Measurements from ENCODE around the gene KRT38. TPM values are rescaled to one million over a fixed set of nuclear protein-coding genes. Genes with fewer than 3 reads are reported as not detected.

The KRT38 gene
- polyA plus RNA-seq, 1 of the 3 experiments (the other 2 are of a cell fraction) = not detected

- TF ChIP-seq, protein P1, sequence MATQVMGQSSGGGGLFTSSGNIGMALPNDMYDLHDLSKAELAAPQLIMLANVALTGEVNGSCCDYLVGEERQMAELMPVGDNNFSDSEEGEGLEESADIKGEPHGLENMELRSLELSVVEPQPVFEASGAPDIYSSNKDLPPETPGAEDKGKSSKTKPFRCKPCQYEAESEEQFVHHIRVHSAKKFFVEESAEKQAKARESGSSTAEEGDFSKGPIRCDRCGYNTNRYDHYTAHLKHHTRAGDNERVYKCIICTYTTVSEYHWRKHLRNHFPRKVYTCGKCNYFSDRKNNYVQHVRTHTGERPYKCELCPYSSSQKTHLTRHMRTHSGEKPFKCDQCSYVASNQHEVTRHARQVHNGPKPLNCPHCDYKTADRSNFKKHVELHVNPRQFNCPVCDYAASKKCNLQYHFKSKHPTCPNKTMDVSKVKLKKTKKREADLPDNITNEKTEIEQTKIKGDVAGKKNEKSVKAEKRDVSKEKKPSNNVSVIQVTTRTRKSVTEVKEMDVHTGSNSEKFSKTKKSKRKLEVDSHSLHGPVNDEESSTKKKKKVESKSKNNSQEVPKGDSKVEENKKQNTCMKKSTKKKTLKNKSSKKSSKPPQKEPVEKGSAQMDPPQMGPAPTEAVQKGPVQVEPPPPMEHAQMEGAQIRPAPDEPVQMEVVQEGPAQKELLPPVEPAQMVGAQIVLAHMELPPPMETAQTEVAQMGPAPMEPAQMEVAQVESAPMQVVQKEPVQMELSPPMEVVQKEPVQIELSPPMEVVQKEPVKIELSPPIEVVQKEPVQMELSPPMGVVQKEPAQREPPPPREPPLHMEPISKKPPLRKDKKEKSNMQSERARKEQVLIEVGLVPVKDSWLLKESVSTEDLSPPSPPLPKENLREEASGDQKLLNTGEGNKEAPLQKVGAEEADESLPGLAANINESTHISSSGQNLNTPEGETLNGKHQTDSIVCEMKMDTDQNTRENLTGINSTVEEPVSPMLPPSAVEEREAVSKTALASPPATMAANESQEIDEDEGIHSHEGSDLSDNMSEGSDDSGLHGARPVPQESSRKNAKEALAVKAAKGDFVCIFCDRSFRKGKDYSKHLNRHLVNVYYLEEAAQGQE (IDR thresholded peaks at IDR 0.05; ENCODE audit: low read depth, low read length) = no peak
- no peak for TF ChIP-seq FOXJ3 (CRISPR knock-in tag; IDR thresholded peaks at IDR 0.05)
Measured at GRCh38 chr17:41474863-41475262, 34.1 kb upstream of the KRT38 start (continued).

DNA sequence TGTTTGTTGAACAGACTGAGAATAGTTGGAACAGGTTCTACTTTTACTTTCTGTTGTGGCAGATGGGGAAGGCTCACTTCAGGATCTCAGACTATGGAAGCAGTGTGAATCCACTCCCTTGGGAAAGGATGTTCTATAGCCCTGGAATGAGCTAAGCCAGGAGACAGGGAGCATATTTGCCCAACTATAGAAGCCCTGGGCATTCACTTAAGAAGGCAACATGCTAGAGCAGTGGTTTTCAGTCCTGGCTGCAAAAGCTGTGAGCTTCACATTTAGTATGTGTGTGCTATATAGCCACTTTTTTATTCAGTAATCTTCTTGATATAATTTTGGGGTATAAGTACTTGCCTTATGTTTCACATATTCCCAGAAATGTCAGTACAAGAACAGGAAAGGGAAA, 27.6 kb upstream of the KRT38 start:
- no peak overlapping the region for H3K4me2 ChIP-seq

DNA sequence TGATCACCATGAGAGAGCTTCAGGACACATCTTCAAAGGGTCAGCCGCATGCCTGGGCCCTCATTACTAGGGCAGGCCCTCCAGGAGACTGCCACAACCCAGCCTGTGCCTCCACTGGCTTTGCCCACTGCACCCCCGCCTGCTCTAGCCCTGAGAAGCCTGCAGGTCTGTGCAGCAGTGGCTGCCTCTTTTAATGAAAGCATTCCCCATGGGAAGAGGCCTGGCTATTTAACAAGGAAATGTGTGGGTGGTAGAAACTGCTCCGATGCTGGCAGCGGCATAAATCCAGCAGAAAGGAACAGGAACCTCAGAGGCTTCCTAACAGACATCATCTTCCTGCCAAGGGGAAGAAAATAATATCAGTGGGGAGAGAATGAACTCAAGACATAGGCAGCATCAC, 26.8 kb upstream of the KRT38 start:
- TF ChIP-seq FOXJ3 (CRISPR knock-in tag; IDR thresholded peaks at IDR 0.05) (no peak), ELF1 (IDR thresholded peaks at IDR 0.05) (no peak), TAF1 (IDR thresholded peaks at IDR 0.05; ENCODE audit: borderline replicate concordance, low read depth, low read length) (no peak), TEAD4 (IDR thresholded peaks at IDR 0.05; ENCODE audit: borderline replicate concordance, insufficient read depth) (no peak), FOXM1 (IDR thresholded peaks at IDR 0.05; ENCODE audit: low read depth) (no peak), NFIC (IDR thresholded peaks at IDR 0.05; ENCODE audit: borderline replicate concordance) (no peak), RAD21 (IDR thresholded peaks at IDR 0.05; ENCODE audit: low read length) (no peak), CHD2 (IDR thresholded peaks at IDR 0.05; ENCODE audit: low read length, partially characterized antibody) (no peak), JUND (IDR thresholded peaks at IDR 0.05) (no peak), FOSL2 (IDR thresholded peaks at IDR 0.05; ENCODE audit: borderline replicate concordance, low read depth) (no peak), EZH2phosphoT487 (IDR thresholded peaks at IDR 0.05; ENCODE audit: borderline replicate concordance, low read depth) (no peak), GABPA (IDR thresholded peaks at IDR 0.05; ENCODE audit: low read depth) (no peak), RFX5 (IDR thresholded peaks at IDR 0.05; ENCODE audit: low read length) (no peak)
- TF ChIP-seq, protein P1 (IDR thresholded peaks at IDR 0.05; ENCODE audit: low read depth, low read length) = no peak
- TF ChIP-seq, protein P2, sequence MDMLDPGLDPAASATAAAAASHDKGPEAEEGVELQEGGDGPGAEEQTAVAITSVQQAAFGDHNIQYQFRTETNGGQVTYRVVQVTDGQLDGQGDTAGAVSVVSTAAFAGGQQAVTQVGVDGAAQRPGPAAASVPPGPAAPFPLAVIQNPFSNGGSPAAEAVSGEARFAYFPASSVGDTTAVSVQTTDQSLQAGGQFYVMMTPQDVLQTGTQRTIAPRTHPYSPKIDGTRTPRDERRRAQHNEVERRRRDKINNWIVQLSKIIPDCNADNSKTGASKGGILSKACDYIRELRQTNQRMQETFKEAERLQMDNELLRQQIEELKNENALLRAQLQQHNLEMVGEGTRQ (IDR thresholded peaks at IDR 0.05; ENCODE audit: borderline replicate concordance, low read depth, low read length) = no peak
- no peak overlapping the region for H2AFZ ChIP-seq (ENCODE audit: low read depth)
- no peaks in the 10 kb centered on the region for H3K79me2 ChIP-seq (ENCODE audit: insufficient read depth)
- no peak overlapping the region for H3K9ac ChIP-seq
- H3K4me1 ChIP-seq (ENCODE audit: control insufficient read depth in 1 of 2, insufficient read depth in 2 of 2, low read depth in 1 of 2, low read length in 1 of 2) = peaks cover 11% of the 10 kb centered on the region in 2 experiments; a peak in 2 of 4 replicates
- H4K20me1 ChIP-seq (ENCODE audit: insufficient read depth) = no peaks in the 10 kb centered on the region
- no peak overlapping the region for H3K4me3 ChIP-seq (ENCODE audit: low read depth in 2 of 2, low read length in 1 of 2)
- H3K4me2 ChIP-seq = no peak overlapping the region
- no peaks in the 10 kb centered on the region for H3F3A ChIP-seq (replicated peaks; ENCODE audit: insufficient read depth)
- ChIA-PET POLR2A (no interaction called here), CTCF (interaction anchor here (0.9 to 1.5 kb wide), 3 partner anchors 11 to 196 kb away, joined by 3 read pairs; no protein-coding TSS in a partner anchor)
- DNase-seq = no peak
- no peaks in the 10 kb centered on the region; the same call in 1 of the 2 replicates for H3K9me3 ChIP-seq
- no peak overlapping the region for H3K27ac ChIP-seq (ENCODE audit: low read depth in 2 of 2, low read length in 1 of 2)
- no peaks in the 10 kb centered on the region for H3K36me3 ChIP-seq (replicated peaks in 1 of 2; ENCODE audit: control insufficient read depth in 1 of 2, insufficient read depth in 2 of 2, low read length in 1 of 2)
- WGBS (ENCODE audit: low lambda C conversion rate) = 20% methylated on average over 4 of the region's 4 CpGs
- H3K9me2 ChIP-seq = no peaks in the 10 kb centered on the region
- no peaks in the 10 kb centered on the region for H3K27me3 ChIP-seq (ENCODE audit: insufficient read depth)

More for the DNA sequence above, 27.6 kb upstream of the KRT38 start:
- no peaks in the 10 kb centered on the region for H3K27me3 ChIP-seq (ENCODE audit: insufficient read depth)
- ChIA-PET CTCF (interaction anchor here (0.7 to 2.4 kb wide), 2 partner anchors 35 to 81 kb away, joined by 3 to 11 read pairs; no protein-coding TSS in a partner anchor), POLR2A (no interaction called here)
- no peaks in the 10 kb centered on the region; the same call in 1 of the 2 replicates for H3K9me3 ChIP-seq
- H2AFZ ChIP-seq (ENCODE audit: low read depth) = no peak overlapping the region
- H3K36me3 ChIP-seq (replicated peaks in 1 of 2; ENCODE audit: control insufficient read depth in 1 of 2, insufficient read depth in 2 of 2, low read length in 1 of 2) = no peaks in the 10 kb centered on the region
- peaks cover 11% of the 10 kb centered on the region in 2 experiments; a peak in 2 of 4 replicates for H3K4me1 ChIP-seq (ENCODE audit: control insufficient read depth in 1 of 2, insufficient read depth in 2 of 2, low read depth in 1 of 2, low read length in 1 of 2)
- no peaks in the 10 kb centered on the region for H3F3A ChIP-seq (replicated peaks; ENCODE audit: insufficient read depth)
- H3K9ac ChIP-seq = no peak overlapping the region
- no peak for TF ChIP-seq EZH2phosphoT487 (IDR thresholded peaks at IDR 0.05; ENCODE audit: borderline replicate concordance, low read depth)
- no peak overlapping the region for H3K27ac ChIP-seq (ENCODE audit: low read depth in 2 of 2, low read length in 1 of 2)
- no peaks in the 10 kb centered on the region for H3K79me2 ChIP-seq (ENCODE audit: insufficient read depth)
- H3K9me2 ChIP-seq = no peaks in the 10 kb centered on the region
- H3K4me3 ChIP-seq (ENCODE audit: low read depth in 2 of 2, low read length in 1 of 2) = no peak overlapping the region
- H4K20me1 ChIP-seq (ENCODE audit: insufficient read depth) = no peaks in the 10 kb centered on the region
- no peak for DNase-seq
